H1 (cell line): ENCODE results near the gene MRPL43. TPM values are rescaled to one million over a fixed set of nuclear protein-coding genes. Genes with fewer than 3 reads are reported as not detected.

Experiments
- CTCF ChIA-PET: fragments of 300-600 bp; sonication (Branson Sonifier 250); formaldehyde crosslinking; loops from one replicate; lab custom pipeline; 2021; ENCODE audit not compliant: partially characterized antibody; lab: Charles Lee
- POLR2A ChIA-PET: fragments of 300-600 bp; sonication (Branson Sonifier 250); formaldehyde crosslinking; loops from one replicate; lab custom pipeline; 2021; ENCODE audit warnings: inconsistent platforms; ENCODE audit not compliant: partially characterized antibody; lab: Charles Lee
- DNase-seq, 2 experiments: peaks; one replicate each; pipeline versions ENCODE4 v3.0.0 to v3.0.0-alpha.2; 2010 to 2022; ENCODE audit warnings: low spot score in 2 of 2, low read depth in 1 of 2, mixed read lengths in 1 of 2
- FAIRE-seq: peaks from 2 replicates; lab custom pipeline; 2011; peaks lifted over from hg19 to GRCh38; lab: Jason Lieb, UNC
- H2AFZ ChIP-seq: 2 replicates; pipeline ENCODE4 v1.8.1; 2012; ENCODE audit warnings: low read length, inconsistent platforms
- H2AK5ac ChIP-seq: 2 replicates; pipeline ENCODE4 v1.6.1; 2013; ENCODE audit warnings: low read depth, low read length
- H2BK120ac ChIP-seq: replicated peaks from 2 replicates; pipeline ENCODE3; 2013; ENCODE audit warnings: low read depth, low read length, inconsistent platforms
- H2BK12ac ChIP-seq: 2 replicates; pipeline ENCODE4 v1.6.1; 2013; ENCODE audit warnings: low read depth, low read length
- H2BK15ac ChIP-seq: 2 replicates; pipeline ENCODE4 v1.6.1; 2013; ENCODE audit warnings: low read length
- H2BK20ac ChIP-seq: 2 replicates; pipeline ENCODE4 v1.6.1; 2013; ENCODE audit warnings: low read length
- H2BK5ac ChIP-seq: 2 replicates; pipeline ENCODE4 v1.6.1; 2013; ENCODE audit warnings: low read depth, low read length
- H3K14ac ChIP-seq: 2 replicates; pipeline ENCODE4 v1.6.1; 2013; ENCODE audit warnings: inconsistent platforms; ENCODE audit not compliant: insufficient read length
- H3K18ac ChIP-seq: 2 replicates; pipeline ENCODE4 v1.6.1; 2013; ENCODE audit warnings: low read length; ENCODE audit errors: extremely low read depth
- H3K23ac ChIP-seq: 2 replicates; pipeline ENCODE4 v1.6.1; 2013; ENCODE audit warnings: inconsistent platforms; ENCODE audit not compliant: insufficient read length
- H3K23me2 ChIP-seq: 2 replicates; pipeline ENCODE4 v1.6.1; 2013; ENCODE audit warnings: low read depth, low read length
- H3K27ac ChIP-seq: 2 replicates; pipeline ENCODE4 v1.6.1; 2011; ENCODE audit warnings: low read depth, low read length, inconsistent platforms
- H3K27me3 ChIP-seq, 4 experiments: replicated peaks in 1 of 4; 1 replicate in 1 of 4; 2 replicates in 3 of 4; pipeline versions ENCODE4 v1.6.1 to v1.8.1; 2011 to 2013; ENCODE audit warnings: low read length in 3 of 4, mild to moderate bottlenecking in 3 of 4, inconsistent platforms in 2 of 4, mixed read lengths in 2 of 4, moderate library complexity in 1 of 4; ENCODE audit not compliant: control insufficient read depth in 3 of 4, insufficient read depth in 3 of 4; ENCODE audit errors: extremely low read depth in 1 of 4
- H3K36me3 ChIP-seq, 4 experiments: 2 replicates each; pipeline versions ENCODE4 v1.6.1 to v1.8.1; 2011 to 2013; ENCODE audit warnings: mild to moderate bottlenecking in 4 of 4, low read length in 3 of 4, moderate library complexity in 2 of 4, control low read depth in 1 of 4, inconsistent platforms in 1 of 4; ENCODE audit not compliant: insufficient read depth in 4 of 4, control insufficient read depth in 2 of 4
- H3K4ac ChIP-seq: replicated peaks from 2 replicates; pipeline ENCODE3; 2013; ENCODE audit warnings: low read length, low read depth, mixed read lengths, inconsistent platforms; ENCODE audit not compliant: insufficient read length
- H3K4me1 ChIP-seq, 4 experiments: replicated peaks in 1 of 4; 1 replicate in 1 of 4; 2 replicates in 3 of 4; pipeline versions ENCODE4 v1.6.1 to v1.8.1; 2011 to 2013; ENCODE audit warnings: low read length in 3 of 4, inconsistent platforms in 2 of 4, mixed read lengths in 1 of 4; ENCODE audit not compliant: insufficient read depth in 4 of 4, control insufficient read depth in 3 of 4
- H3K4me2 ChIP-seq, 2 experiments: 2 replicates each; pipeline versions ENCODE4 v1.6.1 to v1.8.1; 2011 to 2013; ENCODE audit warnings: low read depth in 2 of 2, low read length in 2 of 2, control low read depth in 1 of 2, inconsistent platforms in 1 of 2, mild to moderate bottlenecking in 1 of 2; ENCODE audit not compliant: insufficient read depth in 1 of 2
- H3K4me3 ChIP-seq, 4 experiments: fragments of 200-600, 300-600 bp in 1 of 4; sonication (generic), shearing (Covaris generic), sonication (Bioruptor Twin) in 1 of 4; 2 replicates each; pipeline versions ENCODE4 v1.5.1 to v1.8.1; 2011 to 2016; ENCODE audit warnings: low read length in 4 of 4, low read depth in 3 of 4, control low read depth in 2 of 4, inconsistent platforms in 2 of 4, mild to moderate bottlenecking in 2 of 4, mixed read lengths in 1 of 4, moderate library complexity in 1 of 4; ENCODE audit not compliant: insufficient read depth in 2 of 4; ENCODE audit errors: extremely low read depth in 1 of 4
- H3K56ac ChIP-seq: replicated peaks from 2 replicates; pipeline ENCODE3; 2013; ENCODE audit warnings: low read depth, mild to moderate bottlenecking, mixed read lengths, low read length, inconsistent platforms; ENCODE audit not compliant: insufficient read length
- H3K79me1 ChIP-seq: 2 replicates; pipeline ENCODE4 v1.6.1; 2013; ENCODE audit warnings: low read depth, low read length, control low read depth
- H3K79me2 ChIP-seq, 2 experiments: 2 replicates each; pipeline versions ENCODE4 v1.6.1 to v1.8.1; 2012 to 2013; ENCODE audit warnings: low read length in 2 of 2, mild to moderate bottlenecking in 2 of 2, inconsistent platforms in 1 of 2; ENCODE audit not compliant: insufficient read depth in 2 of 2, control insufficient read depth in 1 of 2
- H3K9ac ChIP-seq, 4 experiments: replicated peaks in 1 of 4; 1 replicate in 1 of 4; 2 replicates in 3 of 4; pipeline versions ENCODE4 v1.6.1 to v1.8.1; 2011 to 2013; ENCODE audit warnings: low read depth in 3 of 4, low read length in 3 of 4, control low read depth in 2 of 4, mild to moderate bottlenecking in 2 of 4, moderate library complexity in 2 of 4, inconsistent platforms in 1 of 4; ENCODE audit errors: extremely low read depth in 1 of 4
- H3K9me3 ChIP-seq, 2 experiments: 2 replicates each; pipeline versions ENCODE4 v1.6.1 to v1.8.1; 2012 to 2013; ENCODE audit warnings: mild to moderate bottlenecking in 2 of 2, moderate library complexity in 2 of 2, control low read depth in 1 of 2, inconsistent platforms in 1 of 2, low read depth in 1 of 2, low read length in 1 of 2, mixed read lengths in 1 of 2; ENCODE audit not compliant: insufficient read depth in 2 of 2
- H4K20me1 ChIP-seq, 2 experiments: replicated peaks in 1 of 2; 2 replicates each; pipeline versions ENCODE3 to v1.8.1; 2011 to 2013; ENCODE audit warnings: inconsistent platforms in 2 of 2, low read length in 2 of 2, mild to moderate bottlenecking in 1 of 2; ENCODE audit not compliant: insufficient read depth in 2 of 2, control insufficient read depth in 1 of 2
- H4K5ac ChIP-seq: 2 replicates; pipeline ENCODE4 v1.6.1; 2013; ENCODE audit warnings: low read length, low read depth, mixed read lengths, inconsistent platforms; ENCODE audit not compliant: insufficient read length
- H4K8ac ChIP-seq: 2 replicates; pipeline ENCODE4 v1.8.0; 2013; ENCODE audit warnings: mild to moderate bottlenecking, moderate library complexity, low read length, inconsistent platforms; ENCODE audit not compliant: insufficient read depth; ENCODE audit errors: extremely low read depth
- H4K91ac ChIP-seq: replicated peaks from 2 replicates; pipeline ENCODE3; 2013; ENCODE audit warnings: low read length, mixed read lengths, inconsistent platforms; ENCODE audit not compliant: insufficient read length
- ASH2L ChIP-seq: fragments of 200-600, 300-600 bp; sonication (generic); IDR thresholded peaks from one replicate; pipeline ENCODE4 v1.7.1; 2017; ENCODE audit warnings: low read length
- CEBPB ChIP-seq: IDR thresholded peaks from 2 replicates; pipeline ENCODE4 v1.6.1; 2012; ENCODE audit warnings: low read depth, low read length
- EZH2 ChIP-seq: fragments of 200-600 bp; sonication (generic); IDR thresholded peaks from 2 replicates; pipeline ENCODE4 v1.7.1; 2012; ENCODE audit warnings: low read depth, mild to moderate bottlenecking, moderate library complexity, low read length, inconsistent platforms; ENCODE audit not compliant: severe bottlenecking
- KDM1A ChIP-seq: fragments of 200-600, 300-600 bp; sonication (generic); IDR thresholded peaks from 2 replicates; pipeline ENCODE4 v1.7.1; 2016; ENCODE audit warnings: mild to moderate bottlenecking, low read length, borderline replicate concordance
- POLR2A ChIP-seq, 2 experiments: IDR thresholded peaks; 1 replicate in 1 of 2; 2 replicates in 1 of 2; pipeline ENCODE4 v1.6.1; 2011; ENCODE audit warnings: low read depth in 2 of 2, low read length in 2 of 2, mild to moderate bottlenecking in 2 of 2; ENCODE audit errors: control extremely low read depth in 1 of 2
- POU5F1 ChIP-seq: IDR thresholded peaks from 2 replicates; pipeline ENCODE4 v1.6.1; 2011; ENCODE audit warnings: low read depth, mild to moderate bottlenecking, low read length, moderate library complexity
- RNF2 ChIP-seq: fragments of 200-900, 300-1000 bp; sonication (generic); IDR thresholded peaks from 2 replicates; pipeline ENCODE4 v1.7.1; 2016; ENCODE audit warnings: borderline replicate concordance, low read depth, mild to moderate bottlenecking, antibody characterized with exemption, low read length; ENCODE audit not compliant: poor library complexity, severe bottlenecking; ENCODE audit errors: missing control alignments
- SP4 ChIP-seq: IDR thresholded peaks from 2 replicates; pipeline ENCODE4 v1.6.1; 2012; ENCODE audit warnings: low read length, inconsistent platforms
- TAF1 ChIP-seq: IDR thresholded peaks from 2 replicates; pipeline ENCODE4 v1.6.1; 2011; ENCODE audit warnings: mild to moderate bottlenecking, low read depth, low read length
- YY1 ChIP-seq: IDR thresholded peaks from 2 replicates; pipeline ENCODE4 v1.6.1; 2011; ENCODE audit warnings: low read depth, mild to moderate bottlenecking, low read length
- ZNF274 ChIP-seq: IDR thresholded peaks from 2 replicates; pipeline ENCODE4 v1.7.0; 2012; ENCODE audit warnings: low read length, borderline replicate concordance; ENCODE audit errors: extremely low read depth
- WGBS, 2 experiments: shearing (Covaris generic) in 1 of 2; methylation state at CpG; one replicate each; pipeline versions ENCODE4 v1.1.6 to v1.1.7; 2013 to 2015; ENCODE audit warnings: low lambda C conversion rate in 2 of 2, mixed read lengths in 2 of 2, inconsistent platforms in 1 of 2, low coverage in 1 of 2, missing lambda C conversion rate in 1 of 2; ENCODE audit not compliant: insufficient replicate concordance in 2 of 2, insufficient coverage in 1 of 2, insufficient read length in 1 of 2; ENCODE audit errors: extremely low coverage in 1 of 2, missing lambda C conversion rate in 1 of 2; 5-methylcytosine and 5-hydroxymethylcytosine counted together
- polyA plus RNA-seq, 7 experiments: library from polyadenylated mRNA; depleted of rRNA in 3 of 7; stranded (reverse) in 5 of 7; unstranded in 2 of 7; fragments of >200 nt in 5 of 7; fragments of 200-250 nt in 2 of 7; gene quantifications; 1 replicate in 5 of 7; 2 replicates in 1 of 7; 4 replicates in 1 of 7; pipeline versions ENCODE4 v1.2.1 to v1.2.3, GENCODE V29; 2011 to 2013; ENCODE audit warnings: missing spikeins in 2 of 7, mixed read lengths in 2 of 7
- total RNA-seq: library from RNA; stranded (reverse); fragmentation: NEBNext Ultra II Directional; extraction: Animal tissue kit (Norgen Biotek cat#: 25700); gene quantifications from 2 replicates; pipeline ENCODE4 v1.2.1, GENCODE V29; 2021
- TF ChIP-seq, protein P1 (sequence below): IDR thresholded peaks from 2 replicates; pipeline ENCODE4 v1.6.1; 2012; ENCODE audit warnings: inconsistent platforms
- TF ChIP-seq, protein P2 (sequence below): IDR thresholded peaks from 2 replicates; pipeline ENCODE4 v1.6.1; 2012; ENCODE audit warnings: low read length, inconsistent platforms

Gene MRPL43
- total and polyA plus RNA-seq, 2 of the 8 experiments (the other 6 are each of a cell fraction or from before 2014, with no cell fraction given), result 74.1 to 149 TPM

DNA sequence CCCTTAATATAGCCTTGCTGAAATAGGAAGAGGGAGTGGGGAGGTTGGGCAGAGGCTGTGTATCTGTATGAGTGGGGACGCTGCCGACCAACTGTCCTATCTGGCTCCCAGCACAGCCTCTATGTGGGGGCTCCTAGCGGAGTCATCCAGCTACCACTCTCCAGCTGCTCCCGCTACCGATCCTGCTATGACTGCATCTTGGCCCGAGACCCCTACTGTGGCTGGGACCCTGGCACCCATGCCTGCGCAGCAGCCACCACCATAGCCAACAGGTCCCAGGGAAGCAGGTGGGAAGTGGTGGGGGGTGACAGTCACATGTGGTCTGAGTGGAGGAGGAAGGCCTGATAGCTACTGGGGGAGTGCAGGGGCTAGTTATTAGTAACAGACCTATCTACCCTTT is 6.6 kb downstream of the MRPL43 start:
- H3K79me2 ChIP-seq, result no peaks in the 10 kb centered on the region
- no peaks in the 10 kb centered on the region for H3K9me3 ChIP-seq
- H3K56ac ChIP-seq, result no peak overlapping the region
- no peak overlapping the region for H3K4me3 ChIP-seq
- ChIA-PET POLR2A (interaction anchor here (1.9 kb wide), 1 partner anchor 13 kb away, joined by 6 read pairs; no protein-coding TSS in a partner anchor), CTCF (interaction anchor here (0.8 to 2.8 kb wide), 7 partner anchors 10 to 34 kb away, joined by 3 to 15 read pairs (median 5); no protein-coding TSS in a partner anchor)
- H4K20me1 ChIP-seq, result peaks cover 0 to 14% of the 10 kb centered on the region in 2 experiments
- no peak overlapping the region for H3K23ac ChIP-seq
- no peak overlapping the region for H3K4ac ChIP-seq
- no peak overlapping the region for H4K91ac ChIP-seq
- H3K27ac ChIP-seq, result no peak overlapping the region
- H3K79me1 ChIP-seq, result no peaks in the 10 kb centered on the region
- DNase-seq, result peak in 1 of 2 experiments; percentile 22
- H3K4me1 ChIP-seq, result no peaks in the 10 kb centered on the region; a peak in 1 of 7 replicates
- H2BK20ac ChIP-seq, result no peak overlapping the region
- H3K36me3 ChIP-seq, result peaks cover 0 to 19% (median 5%) of the 10 kb centered on the region in 4 experiments; a peak in 4 of 8 replicates
- no peak for FAIRE-seq
- H4K5ac ChIP-seq, result no peak overlapping the region
- H2BK15ac ChIP-seq, result no peak overlapping the region
- H3K14ac ChIP-seq, result no peak overlapping the region
- H3K27me3 ChIP-seq, result no peaks in the 10 kb centered on the region
- WGBS, 2 experiments, result 97% methylated on average over 7 of the region's 7 CpGs; no CpG with 5 or more reads in 1 of the 2 experiments
- H2BK120ac ChIP-seq, result no peak overlapping the region
- no peak overlapping the region for H4K8ac ChIP-seq
- no peak overlapping the region for H2AFZ ChIP-seq
- H3K4me2 ChIP-seq, result no peak overlapping the region
- H3K18ac ChIP-seq, result no peak overlapping the region
- H2BK5ac ChIP-seq, result no peak overlapping the region
- H2AK5ac ChIP-seq, result no peak overlapping the region
- H2BK12ac ChIP-seq, result no peak overlapping the region
- no peak overlapping the region for H3K9ac ChIP-seq
- no peaks in the 10 kb centered on the region for H3K23me2 ChIP-seq
- TF ChIP-seq RNF2 (no peak), YY1 (no peak), POLR2A (IDR thresholded peaks at IDR 0.05; ENCODE audit: control extremely low read depth in 1 of 2, low read depth in 2 of 2, low read length in 2 of 2) (no peak), ZNF274 (no peak), EZH2 (no peak), TAF1 (no peak), SP4 (no peak), POU5F1 (no peak), KDM1A (no peak), CEBPB (no peak), ASH2L (no peak)
- TF ChIP-seq, protein P1, sequence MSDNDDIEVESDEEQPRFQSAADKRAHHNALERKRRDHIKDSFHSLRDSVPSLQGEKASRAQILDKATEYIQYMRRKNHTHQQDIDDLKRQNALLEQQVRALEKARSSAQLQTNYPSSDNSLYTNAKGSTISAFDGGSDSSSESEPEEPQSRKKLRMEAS, result no peak
- TF ChIP-seq, protein P2, sequence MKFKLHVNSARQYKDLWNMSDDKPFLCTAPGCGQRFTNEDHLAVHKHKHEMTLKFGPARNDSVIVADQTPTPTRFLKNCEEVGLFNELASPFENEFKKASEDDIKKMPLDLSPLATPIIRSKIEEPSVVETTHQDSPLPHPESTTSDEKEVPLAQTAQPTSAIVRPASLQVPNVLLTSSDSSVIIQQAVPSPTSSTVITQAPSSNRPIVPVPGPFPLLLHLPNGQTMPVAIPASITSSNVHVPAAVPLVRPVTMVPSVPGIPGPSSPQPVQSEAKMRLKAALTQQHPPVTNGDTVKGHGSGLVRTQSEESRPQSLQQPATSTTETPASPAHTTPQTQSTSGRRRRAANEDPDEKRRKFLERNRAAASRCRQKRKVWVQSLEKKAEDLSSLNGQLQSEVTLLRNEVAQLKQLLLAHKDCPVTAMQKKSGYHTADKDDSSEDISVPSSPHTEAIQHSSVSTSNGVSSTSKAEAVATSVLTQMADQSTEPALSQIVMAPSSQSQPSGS, result no peak
